HG03457 (cell line): Measurements from ENCODE around the gene NRIP1.
"Not testable (repeated sequence)": the region's sequence is repeated elsewhere in the genome, so short reads cannot be mapped to it uniquely, and the experiment has no call there.

ENCODE experiments used
- ATAC-seq: cut with Tn5 transposase; IDR thresholded peaks from one replicate; pipeline ENCODE4 v1.9.1; 2021; ENCODE audit warnings: moderate number of reproducible peaks; ENCODE audit not compliant: unreplicated experiment

Gene NRIP1

DNA sequence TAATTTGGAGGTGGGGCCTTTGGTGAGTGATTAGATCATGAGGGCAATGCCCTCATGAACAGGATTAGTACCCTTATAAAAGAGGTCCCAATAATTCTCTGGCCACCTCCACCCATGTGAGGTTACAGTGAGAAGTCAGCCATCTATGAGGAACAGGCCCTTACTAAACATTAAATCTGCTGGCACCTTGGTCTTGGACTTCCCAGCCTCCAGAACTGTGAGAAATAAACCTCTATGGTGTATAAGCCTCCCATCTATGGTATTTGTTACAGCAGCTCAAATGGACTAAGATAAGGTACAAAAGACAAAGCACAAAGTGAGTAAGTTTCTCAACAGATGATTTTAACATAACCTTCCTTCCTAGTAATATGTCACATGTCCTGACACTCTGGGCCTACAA is 22.3 kb downstream of the NRIP1 start:
- ATAC-seq: no peak

DNA sequence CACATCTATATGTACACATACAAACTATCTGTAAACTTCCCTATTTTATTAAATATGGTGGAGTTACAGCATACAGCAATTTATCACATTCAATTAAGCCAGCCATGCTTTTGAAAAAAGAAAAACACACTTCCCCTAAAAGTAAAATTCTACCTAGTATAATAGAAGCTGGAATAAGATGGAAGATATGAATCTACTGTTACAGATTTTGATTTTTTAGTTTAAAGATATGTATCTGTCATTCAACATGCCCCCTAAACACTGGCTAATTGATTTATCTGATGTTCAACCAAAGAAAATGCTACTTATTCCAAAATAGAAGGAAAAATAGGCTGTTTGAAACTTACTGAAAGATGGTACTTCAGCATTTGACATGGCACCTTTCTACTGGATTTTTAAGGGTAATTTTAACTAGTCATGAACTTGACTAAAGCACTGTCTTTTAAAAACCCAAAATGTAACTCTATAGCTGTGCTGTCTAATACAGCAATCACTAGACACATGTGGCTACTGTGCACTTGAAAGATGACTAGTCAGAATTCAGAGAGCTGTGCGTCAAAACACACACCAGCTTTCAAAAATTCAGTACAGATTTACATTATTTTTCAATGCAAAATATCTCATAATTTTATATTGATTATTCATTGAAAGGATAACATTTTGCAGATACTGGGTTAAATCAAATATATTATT is 25.0 kb downstream of the NRIP1 start:
- no peak for ATAC-seq

- no peak for ATAC-seq
These were observed 26.9 kb downstream of the NRIP1 start for GRCh38 chr21:15037900-15038293.

GRCh38 chr21:15037095-15037899 is 27.5 kb downstream of the NRIP1 start:
- ATAC-seq: no peak

DNA sequence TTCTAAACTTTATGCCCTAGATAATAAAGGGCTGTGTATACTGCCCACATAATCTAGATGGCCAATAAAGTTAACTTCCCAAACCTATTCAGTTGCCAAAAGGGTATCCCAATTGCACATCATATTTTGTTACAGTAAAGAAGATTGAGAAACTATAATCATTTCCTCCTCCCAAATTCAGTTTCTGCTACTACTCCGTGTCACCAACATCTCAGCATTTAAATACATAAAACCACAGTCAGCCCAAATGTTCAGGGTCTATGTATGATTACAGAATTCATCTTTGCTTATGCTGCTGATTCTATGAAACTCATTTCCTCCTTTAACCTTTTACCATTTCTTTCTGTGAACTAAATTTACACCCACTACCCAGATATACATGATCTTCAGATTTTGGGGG is 28.6 kb downstream of the NRIP1 start:
- no peak for ATAC-seq

DNA sequence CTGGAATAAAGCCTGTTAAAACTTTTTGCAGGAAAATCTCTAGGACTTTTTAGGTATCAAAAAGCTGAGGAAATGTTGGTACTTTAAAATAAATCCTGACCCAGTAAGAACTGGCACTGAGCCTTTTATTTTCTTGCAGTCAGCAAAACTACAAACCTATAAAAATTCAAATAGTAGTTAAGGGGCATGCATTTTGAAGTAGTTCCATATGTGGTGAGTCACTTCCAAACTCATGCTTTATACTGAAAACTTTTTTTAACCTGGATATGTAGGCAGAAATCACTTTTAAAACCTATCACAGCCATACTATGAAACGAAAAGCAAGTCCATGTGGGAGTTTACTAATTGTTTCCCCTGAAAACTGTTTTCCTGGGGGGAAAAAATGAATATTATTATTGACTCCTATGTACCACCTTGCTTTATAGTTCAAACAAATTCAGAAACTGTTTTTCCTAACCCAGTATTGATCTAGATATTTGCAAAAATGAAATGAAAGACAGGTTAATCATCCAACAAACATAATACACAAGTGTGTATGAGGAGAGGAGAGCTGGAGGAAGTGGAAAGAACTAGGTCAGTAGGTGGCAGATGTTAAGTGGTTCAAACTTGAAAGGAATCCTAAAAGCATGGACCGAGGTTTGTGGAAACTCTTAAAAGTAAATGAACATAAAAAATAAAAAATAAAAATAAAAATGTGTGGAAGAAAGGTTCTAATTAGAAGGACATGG is 30.5 kb downstream of the NRIP1 start:
- no peak for ATAC-seq

- ATAC-seq: no peak
These were observed 32.9 kb downstream of the NRIP1 start for GRCh38 chr21:15031790-15032357.

DNA sequence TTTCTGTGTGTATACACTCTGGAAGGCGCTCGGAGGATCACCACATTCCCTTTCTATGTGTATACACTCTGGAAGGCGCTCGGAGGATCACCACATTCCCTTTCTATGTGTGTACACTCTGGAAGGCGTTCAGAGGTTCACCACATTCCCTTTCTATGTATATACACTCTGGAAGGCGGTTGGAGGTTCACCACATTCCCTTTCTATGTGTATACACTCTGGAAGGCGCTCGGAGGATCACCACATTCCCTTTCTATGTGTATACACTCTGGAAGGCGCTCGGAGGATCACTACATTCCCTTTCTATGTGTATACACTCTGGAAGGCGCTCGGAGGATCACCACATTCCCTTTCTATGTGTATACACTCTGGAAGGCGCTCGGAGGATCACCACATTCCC is 33.4 kb downstream of the NRIP1 start:
- not testable (repeated sequence) for ATAC-seq

DNA sequence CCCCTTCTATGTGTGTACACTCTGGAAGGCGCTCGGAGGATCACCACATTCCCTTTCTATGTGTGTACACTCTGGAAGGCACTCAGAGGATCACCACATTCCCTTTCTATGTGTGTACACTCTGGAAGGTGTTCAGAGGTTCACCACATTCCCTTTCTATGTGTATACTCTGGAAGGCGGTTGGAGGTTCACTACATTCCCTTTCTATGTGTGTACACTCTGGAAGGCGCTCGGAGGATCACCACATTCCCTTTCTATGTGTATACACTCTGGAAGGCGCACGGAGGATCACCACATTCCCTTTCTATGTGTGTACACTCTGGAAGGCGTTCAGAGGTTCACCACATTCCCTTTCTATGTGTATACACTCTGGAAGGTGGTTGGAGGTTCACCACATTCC is 33.9 kb downstream of the NRIP1 start:
- not testable (repeated sequence) for ATAC-seq

GRCh38 chr21:15029077-15029476 is 35.7 kb downstream of the NRIP1 start:
- ATAC-seq: no peak

GRCh38 chr21:15028186-15028585 is 36.6 kb downstream of the NRIP1 start:
- ATAC-seq: no peak

GRCh38 chr21:15027056-15027455 is 37.7 kb downstream of the NRIP1 start:
- ATAC-seq: no peak

GRCh38 chr21:15026370-15026769 is 38.4 kb downstream of the NRIP1 start:
- ATAC-seq: no peak

- no peak for ATAC-seq
These were observed 41.0 kb downstream of the NRIP1 start for GRCh38 chr21:15023776-15024175.

- ATAC-seq: no peak
These were observed 42.1 kb downstream of the NRIP1 start for GRCh38 chr21:15022608-15023261.

- ATAC-seq: no peak
These were observed 44.0 kb downstream of the NRIP1 start for GRCh38 chr21:15020797-15021196.

GRCh38 chr21:15018382-15018781 is 46.4 kb downstream of the NRIP1 start:
- ATAC-seq: no peak

DNA sequence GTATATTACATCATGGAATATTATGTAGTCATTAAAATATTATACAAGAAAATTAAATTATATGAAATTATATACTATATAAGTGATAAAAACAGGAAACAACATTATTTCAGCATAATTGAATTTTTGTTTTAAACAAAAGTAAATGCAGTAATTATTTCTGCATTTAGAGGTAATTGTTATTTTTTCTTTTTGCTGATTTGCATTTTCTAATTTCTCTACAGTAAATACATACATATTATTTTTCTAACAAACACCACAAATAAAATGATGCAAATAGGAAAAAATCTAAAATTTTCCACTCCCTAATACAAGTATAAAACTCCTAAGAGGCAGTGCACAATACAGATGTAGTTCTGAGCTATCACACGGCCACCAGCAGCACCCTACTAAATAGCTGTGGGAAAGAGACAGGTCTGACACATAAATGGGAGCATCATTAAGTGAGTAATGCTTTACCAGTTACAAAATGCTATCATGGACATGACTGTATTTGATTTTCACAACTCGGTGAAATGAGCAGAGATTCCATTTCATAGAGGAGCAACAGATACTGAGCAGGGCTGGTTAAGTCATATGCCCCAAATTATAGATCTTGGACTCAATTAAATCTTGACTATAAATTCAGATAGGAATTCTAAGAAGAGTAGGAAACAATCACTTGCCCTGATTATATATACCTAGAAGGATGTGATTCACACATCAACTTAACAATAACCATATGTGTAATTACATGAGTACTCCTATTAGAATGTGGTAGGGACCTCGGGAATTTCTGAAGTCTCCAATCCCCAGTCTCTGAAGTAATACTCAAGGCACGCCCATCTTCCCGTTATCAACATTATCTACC is 49.0 kb downstream of the NRIP1 start:
- ATAC-seq: no peak

DNA sequence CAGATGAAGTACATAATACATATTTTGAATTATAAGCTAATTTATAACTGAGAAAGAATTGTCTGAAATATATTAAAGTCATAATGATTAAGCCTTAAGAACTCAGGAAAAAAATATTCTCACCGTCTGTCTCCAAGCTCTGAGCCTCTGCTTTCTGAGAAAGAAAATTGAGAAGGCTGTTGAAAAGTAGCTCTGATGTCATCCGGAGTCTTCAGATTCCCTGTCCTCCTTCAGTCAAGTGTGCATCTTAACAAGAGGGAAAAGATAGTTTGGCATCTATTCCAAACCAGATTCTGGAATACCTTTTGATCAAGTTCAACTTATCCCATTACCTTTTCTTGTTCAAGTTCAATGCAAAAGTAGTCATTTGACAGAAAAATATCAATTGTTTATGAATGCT is 50.6 kb downstream of the NRIP1 start:
- no peak for ATAC-seq

DNA sequence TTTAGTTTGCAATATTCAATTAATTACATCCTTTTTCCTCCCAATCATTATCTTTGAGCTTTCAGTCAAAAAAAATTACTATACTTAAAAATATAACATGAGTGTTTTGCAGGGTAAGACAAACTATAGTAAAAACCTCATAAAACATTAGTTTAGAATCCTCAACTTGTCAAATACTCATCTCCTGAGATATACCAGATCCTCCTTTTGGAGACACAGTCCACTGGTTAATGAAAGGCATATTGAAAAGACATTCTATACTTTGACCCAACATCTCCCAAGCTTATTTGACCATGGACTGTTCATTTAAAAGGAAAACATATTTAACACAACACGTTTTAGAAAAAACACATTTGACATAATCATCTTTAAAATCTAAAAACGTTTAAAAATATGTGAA is 52.8 kb downstream of the NRIP1 start:
- no peak for ATAC-seq
